SU-DHL-6 (cell line): ENCODE measurements around the gene MRPL17.
"Not testable (repeated sequence)": the region's sequence is repeated elsewhere in the genome, so short reads cannot be mapped to it uniquely, and the experiment has no call there.

Experiments used
- H2AFZ ChIP-seq: fragments of 200-600 bp; sonication (generic); 2 replicates; pipeline ENCODE4 v1.6.1; 2014; ENCODE audit warnings: low read depth, mild to moderate bottlenecking, moderate library complexity, mixed read lengths, antibody characterized with exemption, low read length; ENCODE audit not compliant: severe bottlenecking
- H3F3A ChIP-seq: fragments of 200-600 bp; shearing (Covaris generic); 2 replicates; pipeline ENCODE4 v1.6.0; 2016; ENCODE audit warnings: antibody characterized with exemption, mild to moderate bottlenecking; ENCODE audit not compliant: insufficient read depth
- H3K27ac ChIP-seq: fragments of 200-600 bp; sonication (generic); 2 replicates; pipeline ENCODE4 v1.5.1; 2016; ENCODE audit warnings: low read depth, mild to moderate bottlenecking, low read length, moderate library complexity, mixed read lengths
- H3K27me3 ChIP-seq: fragments of 200-600 bp; sonication (generic), shearing (Covaris generic); 2 replicates; pipeline ENCODE4 v1.6.0; 2014; ENCODE audit warnings: mild to moderate bottlenecking, low read length
- H3K36me3 ChIP-seq: fragments of 200-600 bp; sonication (generic); 2 replicates; pipeline ENCODE4 v1.6.1; 2014; ENCODE audit warnings: mild to moderate bottlenecking, low read length, mixed read lengths
- H3K4me2 ChIP-seq: fragments of 300-600, 200-600 bp; shearing (Covaris generic), sonication (generic); 2 replicates; pipeline ENCODE4 v1.6.0; 2014; ENCODE audit warnings: low read length, low read depth, mild to moderate bottlenecking; ENCODE audit not compliant: poor library complexity, severe bottlenecking
- H3K4me3 ChIP-seq: fragments of 200-600 bp; sonication (generic); 2 replicates; pipeline ENCODE4 v1.5.1; 2014; ENCODE audit warnings: antibody characterized with exemption, low read length, mild to moderate bottlenecking, mixed read lengths; ENCODE audit not compliant: insufficient read depth, poor library complexity, severe bottlenecking
- H3K79me2 ChIP-seq: fragments of 200-600 bp; sonication (generic); 2 replicates; pipeline ENCODE4 v1.6.1; 2014; ENCODE audit warnings: mild to moderate bottlenecking, low read length, moderate library complexity; ENCODE audit not compliant: insufficient read depth
- H3K9ac ChIP-seq: fragments of 200-600 bp; sonication (generic); 2 replicates; pipeline ENCODE4 v1.7.0; 2014; ENCODE audit warnings: mild to moderate bottlenecking, low read length
- H3K9me2 ChIP-seq: fragments of 200-600 bp; sonication (generic); replicated peaks from 2 replicates; pipeline ENCODE4 v1.6.1; 2014; ENCODE audit warnings: low read length; ENCODE audit not compliant: insufficient read depth
- H3K9me3 ChIP-seq: fragments of 200-600 bp; sonication (generic); 2 replicates; pipeline ENCODE4 v1.6.1; 2014; ENCODE audit warnings: low read length, mixed read lengths; ENCODE audit not compliant: insufficient read depth
- H4K20me1 ChIP-seq: fragments of 200-600 bp; sonication (generic); 2 replicates; pipeline ENCODE4 v1.6.1; 2014; ENCODE audit warnings: low read depth, mild to moderate bottlenecking, antibody characterized with exemption, low read length, moderate library complexity, mixed read lengths
- EZH2phosphoT487 ChIP-seq: fragments of 200-600 bp; sonication (generic), shearing (Covaris generic); conservative IDR thresholded peaks from 2 replicates; pipeline ENCODE4 v1.6.1; 2018; ENCODE audit warnings: mild to moderate bottlenecking, antibody characterized with exemption, low read length, moderate library complexity, mixed read lengths
- TF ChIP-seq, protein P1 (sequence below): fragments of 200-600 bp; sonication (generic); IDR thresholded peaks from one replicate; pipeline ENCODE4 v1.5.1; 2017; ENCODE audit warnings: antibody characterized with exemption, mild to moderate bottlenecking, low read length, moderate library complexity; ENCODE audit not compliant: insufficient read depth, poor library complexity, severe bottlenecking

MRPL17 gene

DNA sequence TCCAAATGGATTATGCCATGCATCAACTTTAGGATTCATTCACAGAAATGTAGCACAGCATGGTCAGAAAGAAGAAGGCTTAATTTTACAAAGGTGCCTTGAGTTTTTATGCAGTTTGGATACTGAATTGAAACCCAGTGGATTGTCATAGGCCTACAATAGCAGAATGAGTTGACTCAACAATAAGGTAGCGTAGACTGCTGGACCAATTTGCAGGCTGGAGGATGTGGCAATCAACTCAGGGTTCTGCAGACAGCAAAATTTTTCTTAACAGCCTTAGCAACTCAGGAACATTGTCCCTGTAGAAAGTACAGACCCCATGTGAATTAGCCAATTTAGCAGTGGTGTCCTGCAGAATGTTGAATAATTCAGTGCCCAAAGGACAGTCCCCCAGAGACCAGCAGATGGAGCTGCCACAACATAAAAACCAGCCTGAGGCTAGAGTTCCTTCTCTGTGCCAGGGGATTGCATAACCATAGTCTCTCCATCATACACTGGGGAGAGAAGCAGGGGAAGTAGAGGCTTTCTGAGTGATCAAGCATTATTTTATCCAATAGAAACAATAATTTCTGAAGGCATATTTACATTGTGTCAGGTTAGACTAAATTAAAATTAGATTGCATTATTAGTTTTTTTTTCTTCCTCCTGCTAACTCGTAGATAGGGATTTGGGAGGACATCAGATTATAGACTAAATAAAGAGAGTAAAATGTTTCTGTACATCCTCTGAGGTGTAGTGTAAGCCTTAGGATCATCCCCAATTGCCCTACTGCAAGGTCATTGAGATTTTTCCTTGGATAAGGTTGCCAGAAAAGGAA is 20.3 kb upstream of the MRPL17 start:
- Histone ChIP-seq H3K36me3 (no peaks in the 10 kb centered on the region), H3K9me3 (no peaks in the 10 kb centered on the region), H3K4me3 (no peak overlapping the region), H4K20me1 (no peaks in the 10 kb centered on the region), H3K79me2 (no peaks in the 10 kb centered on the region), H2AFZ (no peak overlapping the region), H3K27me3 (no peaks in the 10 kb centered on the region), H3K27ac (no peak overlapping the region), H3K9me2 (no peaks in the 10 kb centered on the region), H3K9ac (no peak overlapping the region), H3F3A (no peaks in the 10 kb centered on the region), H3K4me2 (no peak overlapping the region)
- TF ChIP-seq EZH2phosphoT487, result no peak
- TF ChIP-seq, protein P1, sequence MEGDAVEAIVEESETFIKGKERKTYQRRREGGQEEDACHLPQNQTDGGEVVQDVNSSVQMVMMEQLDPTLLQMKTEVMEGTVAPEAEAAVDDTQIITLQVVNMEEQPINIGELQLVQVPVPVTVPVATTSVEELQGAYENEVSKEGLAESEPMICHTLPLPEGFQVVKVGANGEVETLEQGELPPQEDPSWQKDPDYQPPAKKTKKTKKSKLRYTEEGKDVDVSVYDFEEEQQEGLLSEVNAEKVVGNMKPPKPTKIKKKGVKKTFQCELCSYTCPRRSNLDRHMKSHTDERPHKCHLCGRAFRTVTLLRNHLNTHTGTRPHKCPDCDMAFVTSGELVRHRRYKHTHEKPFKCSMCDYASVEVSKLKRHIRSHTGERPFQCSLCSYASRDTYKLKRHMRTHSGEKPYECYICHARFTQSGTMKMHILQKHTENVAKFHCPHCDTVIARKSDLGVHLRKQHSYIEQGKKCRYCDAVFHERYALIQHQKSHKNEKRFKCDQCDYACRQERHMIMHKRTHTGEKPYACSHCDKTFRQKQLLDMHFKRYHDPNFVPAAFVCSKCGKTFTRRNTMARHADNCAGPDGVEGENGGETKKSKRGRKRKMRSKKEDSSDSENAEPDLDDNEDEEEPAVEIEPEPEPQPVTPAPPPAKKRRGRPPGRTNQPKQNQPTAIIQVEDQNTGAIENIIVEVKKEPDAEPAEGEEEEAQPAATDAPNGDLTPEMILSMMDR, result peak; percentile 61

DNA sequence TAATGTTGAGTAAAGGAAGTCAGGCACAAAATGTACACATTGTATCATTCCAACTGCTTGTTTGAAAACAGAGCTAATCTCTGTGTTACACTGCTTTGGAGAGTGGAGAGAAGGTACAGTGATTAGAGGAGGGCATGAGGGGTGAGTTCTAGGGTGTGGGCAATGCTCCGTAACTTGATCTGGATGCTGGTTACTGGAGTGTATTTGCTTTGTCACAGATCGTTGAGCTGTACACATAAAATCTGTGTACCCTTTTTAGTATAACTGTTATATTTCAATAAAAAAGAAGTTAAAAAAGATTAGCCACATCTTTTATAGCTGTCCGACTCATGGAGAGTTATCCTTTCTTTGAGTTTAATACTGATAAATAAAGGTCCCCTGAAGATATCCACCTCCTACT is 18.8 kb upstream of the MRPL17 start:
- H3K79me2 ChIP-seq, H3K9me3 ChIP-seq, H3K36me3 ChIP-seq, H3K9me2 ChIP-seq, H3F3A ChIP-seq, H3K4me2 ChIP-seq, H3K27me3 ChIP-seq, H3K4me3 ChIP-seq, H4K20me1 ChIP-seq, H2AFZ ChIP-seq, H3K9ac ChIP-seq, H3K27ac ChIP-seq: not testable (repeated sequence)

DNA sequence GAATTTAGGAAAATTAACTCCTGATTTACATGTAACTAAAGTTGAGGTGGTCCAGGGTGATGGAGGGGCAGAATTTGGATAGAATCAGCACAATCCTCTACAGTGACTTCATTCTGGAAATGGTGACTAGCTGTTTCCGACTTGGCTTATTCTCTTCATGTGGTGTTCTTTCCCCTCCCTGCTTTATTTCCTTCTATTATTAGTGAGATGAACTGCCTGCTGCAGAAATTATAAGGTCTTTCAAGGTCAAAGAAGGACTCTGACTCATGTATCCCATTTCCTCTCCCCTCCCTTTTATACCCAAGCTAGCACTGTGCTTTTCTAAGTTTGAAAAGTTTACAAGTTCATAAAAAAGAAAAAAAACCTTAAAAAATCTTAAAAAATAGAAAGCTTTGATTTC is 12.2 kb upstream of the MRPL17 start:
- Histone ChIP-seq H3K27ac (no peak overlapping the region), H3K4me2 (no peak overlapping the region), H3K9me2 (no peaks in the 10 kb centered on the region), H3F3A (no peaks in the 10 kb centered on the region), H3K4me3 (no peak overlapping the region), H4K20me1 (no peaks in the 10 kb centered on the region), H2AFZ (no peak overlapping the region), H3K27me3 (no peaks in the 10 kb centered on the region), H3K36me3 (no peaks in the 10 kb centered on the region), H3K9me3 (no peaks in the 10 kb centered on the region), H3K9ac (no peak overlapping the region), H3K79me2 (no peaks in the 10 kb centered on the region)
- TF ChIP-seq, protein P1, result no peak
- no peak for TF ChIP-seq EZH2phosphoT487

DNA sequence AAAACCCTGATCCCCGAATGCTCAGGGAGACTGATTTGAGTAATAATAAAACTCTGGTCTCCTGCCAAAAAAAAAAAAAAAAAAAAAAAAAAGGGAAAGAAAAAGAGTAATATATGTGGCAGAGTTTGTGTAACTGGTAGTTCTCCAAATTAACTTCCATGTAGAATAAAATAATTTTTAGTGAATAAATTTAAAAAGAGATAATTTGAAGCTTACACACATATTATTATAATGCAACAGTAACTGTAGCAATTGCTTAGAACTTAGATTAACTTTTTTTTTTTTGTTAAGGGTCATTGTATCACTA is 11.0 kb upstream of the MRPL17 start:
- no peaks in the 10 kb centered on the region for H4K20me1 ChIP-seq
- no peaks in the 10 kb centered on the region for H3K36me3 ChIP-seq
- no peaks in the 10 kb centered on the region for H3K9me3 ChIP-seq
- TF ChIP-seq, protein P1, result no peak
- TF ChIP-seq EZH2phosphoT487, result no peak
- no peak overlapping the region for H3K27ac ChIP-seq
- no peaks in the 10 kb centered on the region for H3K9me2 ChIP-seq
- no peaks in the 10 kb centered on the region for H3F3A ChIP-seq
- no peak overlapping the region for H3K4me3 ChIP-seq
- H3K27me3 ChIP-seq, result no peaks in the 10 kb centered on the region
- no peak overlapping the region for H3K4me2 ChIP-seq
- H3K79me2 ChIP-seq, result no peaks in the 10 kb centered on the region
- H3K9ac ChIP-seq, result no peak overlapping the region
- H2AFZ ChIP-seq, result no peak overlapping the region
